ENCODE data around the gene SOWAHA.
"Not testable (repeated sequence)": the region's sequence is repeated elsewhere in the genome, so short reads cannot be mapped to it uniquely, and the experiment has no call there.

SOWAHA gene

GRCh38 chr5:132778129-132778528 lies 35.0 kb upstream of the SOWAHA start:
- no peak for DNase-seq

GRCh38 chr5:132778856-132779255 lies 34.2 kb upstream of the SOWAHA start:
- no peak for DNase-seq

GRCh38 chr5:132779961-132780360 lies 33.1 kb upstream of the SOWAHA start:
- no peak for DNase-seq

GRCh38 chr5:132780577-132780976 lies 32.5 kb upstream of the SOWAHA start:
- DNase-seq: no peak

- no peak for DNase-seq
Observed at GRCh38 chr5:132781029-132781428, 32.1 kb upstream of the SOWAHA start.

GRCh38 chr5:132782101-132782500 lies 31.0 kb upstream of the SOWAHA start:
- DNase-seq: no peak

GRCh38 chr5:132785365-132785764 lies 27.7 kb upstream of the SOWAHA start:
- no peak for DNase-seq

GRCh38 chr5:132785864-132786263 lies 27.2 kb upstream of the SOWAHA start:
- DNase-seq: no peak

GRCh38 chr5:132787076-132787475 lies 26.0 kb upstream of the SOWAHA start:
- DNase-seq: no peak

GRCh38 chr5:132788508-132788907 lies 24.6 kb upstream of the SOWAHA start:
- no peak for DNase-seq

GRCh38 chr5:132788990-132789886 lies 23.9 kb upstream of the SOWAHA start:
- no peak for DNase-seq

- DNase-seq: no peak
Observed at GRCh38 chr5:132790201-132790865, 22.8 kb upstream of the SOWAHA start.

- DNase-seq: no peak
Observed at GRCh38 chr5:132791026-132791425, 22.1 kb upstream of the SOWAHA start.

- DNase-seq: no peak
Observed at GRCh38 chr5:132797651-132798050, 15.5 kb upstream of the SOWAHA start.

GRCh38 chr5:132799392-132799791 lies 13.7 kb upstream of the SOWAHA start:
- no peak for DNase-seq

- no peak for DNase-seq
Observed at GRCh38 chr5:132800545-132800944, 12.6 kb upstream of the SOWAHA start.

GRCh38 chr5:132802044-132802684 lies 10.9 kb upstream of the SOWAHA start:
- no peak for DNase-seq

GRCh38 chr5:132802685-132803066 lies 10.4 kb upstream of the SOWAHA start:
- not testable (repeated sequence) for DNase-seq

GRCh38 chr5:132804219-132804618 lies 8.9 kb upstream of the SOWAHA start:
- not testable (repeated sequence) for DNase-seq

GRCh38 chr5:132805872-132806271 lies 7.2 kb upstream of the SOWAHA start:
- not testable (repeated sequence) for DNase-seq

- not testable (repeated sequence) for DNase-seq
Observed at GRCh38 chr5:132806804-132807162, 6.3 kb upstream of the SOWAHA start.

- DNase-seq: no peak
Observed at GRCh38 chr5:132807163-132807838, 5.8 kb upstream of the SOWAHA start.

GRCh38 chr5:132808448-132808847 lies 4.7 kb upstream of the SOWAHA start:
- no peak for DNase-seq

Data from effector CD4-positive, alpha-beta T cell (primary cell).